NCI-H460 (cell line): ENCODE measurements around the gene TMEM51. TPM values are rescaled to one million over a fixed set of nuclear protein-coding genes. Genes with fewer than 3 reads are reported as not detected.

Experiments used
- DNase-seq: peaks from one replicate; pipeline ENCODE4 v3.0.0-alpha.2; 2016; ENCODE audit warnings: low read depth; ENCODE audit errors: extremely low read depth
- total RNA-seq: library from RNA; depleted of rRNA; stranded (reverse); fragments of >200 nt; shearing (Covaris generic); gene quantifications from 2 replicates; pipeline ENCODE4 v1.2.3, GENCODE V29; 2014

Gene TMEM51
- total RNA-seq, 1 experiment from 2014 or later = 6.3 TPM

- no peak for DNase-seq
These were observed 83.2 kb downstream of the TMEM51 start for GRCh38 chr1:15236746-15237145.

DNA sequence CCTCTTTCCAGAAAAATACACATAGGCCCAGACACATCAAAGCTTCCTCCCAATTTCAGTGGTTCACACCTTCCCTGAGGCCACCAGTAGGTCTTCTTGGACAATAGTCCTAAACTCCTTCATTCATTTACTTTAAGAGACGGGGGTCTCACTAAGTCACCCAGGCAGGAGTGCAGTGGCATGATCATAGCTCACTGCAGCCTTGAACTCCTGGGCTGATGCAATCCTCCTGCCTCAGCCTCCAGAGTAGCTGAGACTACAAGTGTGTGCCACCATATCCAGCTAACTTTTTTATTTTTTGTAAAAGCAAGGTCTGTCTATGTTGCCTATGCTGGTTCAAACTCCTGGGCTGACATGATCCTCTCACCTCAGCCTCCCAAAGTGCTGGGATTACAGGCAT lies 85.2 kb downstream of the TMEM51 start:
- DNase-seq = no peak

GRCh38 chr1:15242766-15243165 lies 89.2 kb downstream of the TMEM51 start:
- no peak for DNase-seq

DNA sequence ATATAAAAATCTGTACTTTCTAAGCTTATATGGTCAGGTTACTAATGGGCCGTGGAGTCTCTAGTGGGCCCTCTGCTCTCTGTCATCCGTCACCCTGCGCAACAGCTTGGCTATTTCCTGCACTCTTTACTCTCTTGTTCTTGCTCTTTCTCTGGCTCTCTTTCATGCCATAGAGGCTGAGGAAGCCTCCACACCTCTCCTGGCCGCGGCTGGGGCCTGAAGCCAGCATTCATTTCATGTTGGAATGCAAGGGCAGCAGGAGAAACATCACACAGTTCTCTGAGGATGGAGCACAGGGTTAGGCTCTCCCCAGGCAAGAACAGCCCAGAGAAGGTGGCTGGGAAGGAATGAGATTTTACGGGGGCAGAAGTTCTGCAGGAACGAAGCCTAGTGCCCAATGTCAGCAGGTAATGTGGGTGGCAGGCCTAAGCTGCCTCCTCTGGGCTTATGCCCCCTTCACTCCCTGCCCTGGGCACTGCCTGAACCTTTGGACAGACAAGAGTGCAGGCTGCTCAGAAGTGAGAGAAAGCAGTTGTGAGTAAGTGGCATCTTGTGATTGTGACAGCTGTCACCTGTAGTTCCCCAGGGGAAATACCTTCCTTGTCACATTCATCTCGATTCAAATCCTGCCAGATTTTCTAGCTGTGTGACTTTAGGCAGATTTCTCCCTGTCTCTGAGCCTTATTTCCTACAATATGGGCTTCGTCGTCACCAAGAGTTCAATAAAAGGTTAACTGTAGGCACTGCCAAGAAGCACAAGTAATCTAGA lies 89.9 kb downstream of the TMEM51 start:
- DNase-seq = no peak

- DNase-seq = no peak
These were observed 91.3 kb downstream of the TMEM51 start for GRCh38 chr1:15244813-15245212.

DNA sequence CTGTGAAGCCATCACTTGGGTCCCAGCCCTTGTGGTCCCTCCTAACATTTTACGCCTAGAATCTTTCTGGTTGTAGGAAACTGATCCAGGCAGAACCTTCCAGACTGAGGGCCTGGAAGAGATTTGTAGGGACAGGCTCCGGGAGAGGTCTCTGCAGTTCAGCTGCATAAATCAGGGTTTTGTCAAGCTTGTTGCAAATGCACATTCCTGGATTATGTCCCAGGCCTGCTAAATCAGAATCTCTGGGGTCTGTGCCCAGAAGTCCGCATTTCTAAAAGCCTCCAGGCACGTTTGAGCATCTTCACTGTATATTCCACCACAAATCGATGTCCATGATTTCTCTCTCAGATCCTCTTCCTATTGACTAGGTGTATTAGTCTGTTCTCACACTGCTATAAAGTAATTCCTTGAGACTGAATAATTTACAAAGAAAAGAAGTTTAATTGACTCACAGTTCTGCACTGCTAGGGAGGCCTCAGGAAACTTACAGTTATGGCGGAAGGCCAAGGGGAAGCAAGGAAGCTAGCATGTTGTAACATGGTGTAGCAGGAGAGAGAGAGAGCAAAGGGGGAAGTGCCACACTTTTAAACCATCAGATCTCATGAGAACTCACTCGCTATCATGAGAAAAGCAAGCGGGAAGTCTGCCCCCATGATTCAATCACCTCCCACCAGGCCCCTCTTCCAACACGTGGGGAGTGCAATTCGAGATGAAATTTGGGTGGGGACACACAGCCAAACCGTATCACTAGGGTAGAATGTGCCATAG lies 92.2 kb downstream of the TMEM51 start:
- no peak for DNase-seq

DNA sequence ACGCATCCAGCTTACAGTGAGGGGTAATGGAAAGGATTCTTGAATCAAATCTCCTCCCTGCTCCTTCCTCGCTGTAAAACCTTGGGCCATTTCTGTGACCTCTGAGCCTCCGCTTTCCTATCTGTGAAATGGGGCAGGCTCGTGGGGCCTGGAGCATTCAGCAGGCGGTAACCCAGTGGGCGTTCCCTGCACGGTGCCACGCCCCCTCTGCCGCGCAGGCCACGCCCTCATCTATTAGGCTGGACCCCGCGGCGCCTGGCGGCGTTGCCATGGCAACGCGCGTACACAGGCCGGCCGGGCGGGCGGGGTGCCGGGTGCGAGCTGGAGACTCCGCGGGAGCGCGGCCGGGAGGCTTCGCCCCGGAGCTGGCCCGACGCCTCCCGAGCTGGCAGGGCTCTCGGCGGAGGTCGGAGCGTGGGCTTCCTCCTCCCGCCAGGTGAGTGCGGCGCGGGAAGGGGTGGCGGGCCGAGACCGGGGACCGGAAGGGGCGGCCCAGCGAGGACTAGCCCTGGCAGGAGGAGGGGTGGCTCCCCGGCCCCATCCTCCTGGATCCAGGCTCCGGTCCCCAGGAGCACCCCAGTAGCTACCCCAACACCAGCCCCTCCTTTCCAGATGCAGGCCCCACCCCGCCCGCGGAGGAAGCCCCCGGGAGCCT lies 93.5 kb downstream of the TMEM51 start, which contains the start of gene FHAD1:
Gene FHAD1 (plus strand): TSS at position 264 of the 655 bp plus-strand sequence. CDS start 4,562 bp downstream, outside the sequence.
- peak; percentile 25 for DNase-seq

DNA sequence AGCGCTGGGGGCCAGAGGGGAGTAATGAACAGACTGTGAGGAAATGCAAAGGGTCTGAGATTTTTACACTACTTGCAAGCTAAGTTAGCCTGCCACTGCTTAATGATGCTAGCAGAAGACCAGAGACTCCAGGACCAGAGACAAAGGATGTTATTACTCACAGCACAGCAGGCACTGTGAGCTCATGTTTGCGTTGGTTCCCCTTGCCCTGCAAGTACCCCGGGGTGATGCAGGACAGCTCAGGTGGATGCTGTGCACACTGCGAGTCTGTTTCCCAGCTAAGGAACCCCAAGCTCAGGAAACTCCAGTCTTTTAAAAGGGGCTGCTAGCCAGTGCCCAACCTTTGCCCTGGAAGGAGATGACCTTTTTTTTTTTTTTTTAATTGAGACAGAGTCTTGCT lies 94.7 kb downstream of the TMEM51 start:
- DNase-seq = no peak

DNA sequence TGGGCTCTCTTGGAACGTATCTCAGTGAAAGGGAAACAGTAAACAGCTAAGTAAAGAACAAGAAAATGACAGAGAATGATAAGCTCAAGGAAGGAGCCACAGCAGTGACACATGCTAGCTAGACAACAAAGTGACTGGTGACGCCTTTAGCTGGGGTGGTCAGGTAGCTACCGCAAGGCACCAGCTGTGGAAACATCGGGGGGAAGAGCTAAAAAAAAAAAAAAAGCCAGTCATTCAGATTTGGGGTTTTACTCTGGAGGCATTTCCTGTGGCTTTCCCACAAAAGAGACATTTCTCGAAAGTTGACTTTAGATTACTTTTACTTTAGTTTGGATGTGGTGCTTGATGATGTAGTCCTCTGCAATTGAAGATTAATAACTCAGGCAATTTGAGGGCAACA lies 95.5 kb downstream of the TMEM51 start:
- no peak for DNase-seq

- DNase-seq = no peak
These were observed 98.6 kb downstream of the TMEM51 start for GRCh38 chr1:15251857-15252835.

- DNase-seq = no peak
These were observed 101.0 kb downstream of the TMEM51 start for GRCh38 chr1:15254559-15254958.

DNA sequence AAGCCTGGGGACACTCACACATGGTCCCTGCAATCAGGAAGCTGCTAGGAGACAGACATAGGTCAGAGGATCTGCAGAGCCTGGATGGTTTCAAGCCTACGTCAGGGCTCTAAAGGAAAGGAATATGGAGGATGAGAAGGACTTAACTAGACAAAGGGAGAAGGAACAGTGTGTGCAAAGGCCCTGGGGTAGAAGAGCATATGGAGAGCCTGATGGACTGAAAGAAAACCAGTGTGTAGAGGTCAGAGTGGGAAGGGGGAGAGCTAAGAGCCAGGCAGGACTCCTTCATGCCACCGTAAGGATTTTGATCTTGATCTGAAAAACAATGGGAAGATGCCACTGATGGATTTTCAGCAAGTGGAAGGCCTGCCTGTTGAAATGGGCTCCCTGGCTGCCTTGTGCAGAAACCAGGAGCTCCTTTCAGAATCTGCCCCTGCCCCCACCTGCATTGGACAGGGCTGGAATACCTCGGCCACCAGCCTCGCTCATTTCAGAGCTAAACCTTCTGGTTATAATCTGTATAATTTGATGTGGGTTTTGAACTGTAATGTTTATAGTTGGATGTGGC lies 102.1 kb downstream of the TMEM51 start:
- DNase-seq = no peak

- DNase-seq = no peak
These were observed 103.0 kb downstream of the TMEM51 start for GRCh38 chr1:15256584-15256983.

DNA sequence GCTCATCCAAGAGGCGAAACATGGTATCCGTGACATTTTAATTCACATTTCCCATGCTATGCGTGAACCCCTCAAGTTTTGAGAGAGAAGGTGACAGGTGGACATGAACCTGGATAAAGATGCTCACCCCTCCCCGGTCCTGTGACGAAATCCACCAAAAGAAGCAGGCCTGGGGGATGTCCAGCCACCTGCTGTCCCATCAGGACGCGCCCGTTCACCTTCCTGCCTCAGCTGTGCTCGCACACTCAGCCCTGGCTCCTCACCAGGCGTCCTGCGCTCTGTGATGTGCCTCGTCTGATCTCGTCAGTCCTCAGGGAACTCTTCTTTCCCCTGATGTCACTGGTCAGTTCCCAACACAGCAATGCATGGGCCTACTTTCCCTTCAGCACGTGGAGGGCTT lies 103.8 kb downstream of the TMEM51 start:
- DNase-seq = no peak

DNA sequence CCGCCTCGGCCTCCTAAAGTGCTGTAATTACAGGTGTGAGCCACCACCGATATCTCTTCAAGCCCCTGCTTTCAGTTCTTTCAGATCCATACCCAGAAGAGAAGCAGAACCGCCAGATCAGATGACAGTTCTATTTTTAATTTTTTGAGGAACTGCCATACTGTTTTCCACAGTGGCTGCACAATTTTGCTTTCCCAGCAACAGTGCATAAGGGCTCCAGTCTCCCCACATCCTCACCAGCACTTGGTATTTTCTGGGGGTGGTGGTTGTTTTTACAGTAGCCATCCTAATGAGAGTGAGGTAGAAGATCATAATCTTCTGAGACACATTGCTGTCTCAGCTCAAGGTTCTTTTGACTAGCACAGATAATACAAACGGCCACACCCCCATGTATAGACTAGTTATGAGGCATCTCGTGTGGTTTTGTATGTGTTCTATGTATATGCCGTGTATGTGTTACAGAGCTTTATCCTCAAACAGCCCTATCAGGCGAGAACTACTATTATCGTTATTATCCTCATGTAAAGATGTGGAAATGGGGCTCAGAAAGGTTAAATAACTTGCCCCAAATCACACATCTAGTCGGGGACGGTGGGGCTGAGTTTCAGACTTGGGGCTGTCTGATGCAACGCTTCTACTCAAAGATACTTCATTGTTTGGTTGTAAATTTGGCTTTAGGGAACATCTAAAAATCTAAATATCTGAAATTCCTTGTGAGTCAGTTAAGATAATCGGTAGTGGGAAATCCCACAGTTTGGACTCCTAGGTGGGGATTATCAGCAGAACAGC lies 105.5 kb downstream of the TMEM51 start:
- DNase-seq = no peak

GRCh38 chr1:15259622-15260007 lies 106.1 kb downstream of the TMEM51 start:
- no peak for DNase-seq

GRCh38 chr1:15260418-15261154 lies 107.0 kb downstream of the TMEM51 start:
- DNase-seq = no peak
